Osteocyte (in vitro differentiated cells): ENCODE measurements around the gene PAX7. TPM values are rescaled to one million over a fixed set of nuclear protein-coding genes. Genes with fewer than 3 reads are reported as not detected.

ENCODE experiments used
- DNase-seq: peaks from one replicate; pipeline ENCODE4 v3.0.0; 2021; ENCODE audit warnings: mixed read lengths; ENCODE audit not compliant: unreplicated experiment; ENCODE audit errors: extremely low spot score
- H3K27ac Mint-ChIP-seq: one replicate; pipeline ENCODE4 v1.8.0; 2021; ENCODE audit warnings: mild to moderate bottlenecking, mixed read lengths; ENCODE audit not compliant: unreplicated experiment
- H3K27me3 Mint-ChIP-seq: one replicate; pipeline ENCODE4 v1.8.0; 2021; ENCODE audit warnings: mixed read lengths; ENCODE audit not compliant: unreplicated experiment
- H3K36me3 Mint-ChIP-seq: one replicate; pipeline ENCODE4 v1.8.0; 2021; ENCODE audit warnings: mixed read lengths; ENCODE audit not compliant: unreplicated experiment
- H3K4me1 Mint-ChIP-seq: one replicate; pipeline ENCODE4 v1.8.0; 2021; ENCODE audit warnings: mixed read lengths; ENCODE audit not compliant: unreplicated experiment
- H3K4me3 Mint-ChIP-seq: one replicate; pipeline ENCODE4 v1.8.0; 2021; ENCODE audit warnings: mild to moderate bottlenecking, moderate library complexity, mixed read lengths; ENCODE audit not compliant: unreplicated experiment
- H3K9me3 Mint-ChIP-seq: one replicate; pipeline ENCODE4 v1.8.0; 2021; ENCODE audit warnings: mixed read lengths; ENCODE audit not compliant: unreplicated experiment
- total RNA-seq: library from RNA; stranded (reverse); gene quantifications from 2 replicates; pipeline ENCODE4 v1.2.1, GENCODE V29; 2021
- TF ChIP-seq, protein P1 (sequence below): fragments of 200-600 bp; sonication (generic); IDR thresholded peaks from 2 replicates; pipeline ENCODE4 v1.5.0; 2021; ENCODE audit warnings: antibody characterized with exemption, mild to moderate bottlenecking, moderate library complexity

PAX7 gene
- total RNA-seq, 1 donor from 2014 or later, result not detected

DNA sequence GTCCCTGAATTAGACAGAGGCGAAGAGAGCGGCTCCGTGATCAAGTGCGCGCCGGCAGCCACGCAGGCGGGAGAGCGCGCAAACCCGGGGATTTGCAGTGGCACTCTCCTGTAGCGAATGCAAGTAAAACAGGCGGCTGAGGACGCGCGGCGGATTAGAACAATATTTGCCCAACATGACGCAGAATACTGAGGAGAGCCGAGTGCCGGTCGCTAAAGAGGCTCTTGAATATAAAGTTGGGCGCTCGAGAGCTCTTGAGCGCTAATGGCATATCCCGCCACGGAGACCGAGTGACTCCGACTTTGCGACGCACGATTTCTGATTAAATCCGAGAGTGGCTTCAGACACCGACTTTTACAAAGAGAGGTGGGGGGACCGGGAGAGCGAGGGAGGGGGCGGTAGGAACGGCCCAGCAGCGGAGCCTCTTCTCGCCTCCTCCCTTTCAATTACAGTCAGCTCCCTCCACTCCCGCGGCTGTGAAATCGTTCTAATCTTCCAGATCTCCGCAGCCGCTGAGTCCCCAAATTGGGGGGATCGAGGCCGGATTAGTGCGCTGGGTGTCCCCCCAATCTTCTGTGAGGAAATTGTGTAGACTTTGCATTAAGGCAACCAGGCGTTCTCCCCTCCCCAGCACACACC lies 2.3 kb downstream of the PAX7 start:
- no peak overlapping the region for H3K4me3 Mint-ChIP-seq
- peaks cover 9% of the 10 kb centered on the region for H3K4me1 Mint-ChIP-seq

DNA sequence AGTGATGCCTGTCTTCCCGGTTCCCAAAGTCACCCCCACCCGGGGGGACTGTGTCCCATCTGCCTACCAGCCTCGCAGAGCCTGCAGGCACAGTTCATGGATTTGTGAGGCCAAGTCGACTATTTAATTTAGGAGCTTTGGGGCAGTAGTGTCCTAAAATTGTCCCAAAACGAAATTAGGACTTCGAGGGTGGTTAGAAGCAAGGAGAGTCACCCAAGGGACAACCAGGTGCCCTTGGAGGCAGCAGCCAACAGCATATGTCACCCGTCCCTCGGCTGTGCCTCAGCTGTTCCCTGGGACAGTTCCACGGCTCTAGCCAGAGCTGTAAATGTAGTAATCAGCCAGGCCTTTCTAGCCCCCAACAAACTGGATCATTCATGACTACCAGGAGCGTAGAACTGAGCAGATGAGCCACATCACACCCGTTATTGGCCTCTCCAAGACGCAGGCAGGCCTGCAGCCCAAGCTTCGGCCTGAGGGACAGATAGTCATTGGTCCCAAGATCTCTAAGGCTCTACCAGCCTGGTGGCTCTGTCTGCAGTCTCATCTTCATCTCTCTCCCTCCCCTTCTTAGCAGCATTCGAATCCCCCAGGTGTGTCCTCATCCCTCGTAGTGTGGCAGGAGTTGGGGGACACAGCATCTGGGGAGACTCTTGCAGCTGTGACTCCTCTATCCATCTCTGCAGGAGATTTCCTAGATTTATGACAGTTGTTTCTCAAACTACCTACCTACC lies 2.9 kb downstream of the PAX7 start:
- H3K36me3 Mint-ChIP-seq, result no peaks in the 10 kb centered on the region
- H3K9me3 Mint-ChIP-seq, result no peaks in the 10 kb centered on the region
- no peak overlapping the region for H3K4me3 Mint-ChIP-seq
- peaks cover 9% of the 10 kb centered on the region for H3K4me1 Mint-ChIP-seq
- no peak overlapping the region for H3K27ac Mint-ChIP-seq
- TF ChIP-seq, protein P1, sequence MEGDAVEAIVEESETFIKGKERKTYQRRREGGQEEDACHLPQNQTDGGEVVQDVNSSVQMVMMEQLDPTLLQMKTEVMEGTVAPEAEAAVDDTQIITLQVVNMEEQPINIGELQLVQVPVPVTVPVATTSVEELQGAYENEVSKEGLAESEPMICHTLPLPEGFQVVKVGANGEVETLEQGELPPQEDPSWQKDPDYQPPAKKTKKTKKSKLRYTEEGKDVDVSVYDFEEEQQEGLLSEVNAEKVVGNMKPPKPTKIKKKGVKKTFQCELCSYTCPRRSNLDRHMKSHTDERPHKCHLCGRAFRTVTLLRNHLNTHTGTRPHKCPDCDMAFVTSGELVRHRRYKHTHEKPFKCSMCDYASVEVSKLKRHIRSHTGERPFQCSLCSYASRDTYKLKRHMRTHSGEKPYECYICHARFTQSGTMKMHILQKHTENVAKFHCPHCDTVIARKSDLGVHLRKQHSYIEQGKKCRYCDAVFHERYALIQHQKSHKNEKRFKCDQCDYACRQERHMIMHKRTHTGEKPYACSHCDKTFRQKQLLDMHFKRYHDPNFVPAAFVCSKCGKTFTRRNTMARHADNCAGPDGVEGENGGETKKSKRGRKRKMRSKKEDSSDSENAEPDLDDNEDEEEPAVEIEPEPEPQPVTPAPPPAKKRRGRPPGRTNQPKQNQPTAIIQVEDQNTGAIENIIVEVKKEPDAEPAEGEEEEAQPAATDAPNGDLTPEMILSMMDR, result no peak
- no peak for DNase-seq
- peaks cover 92% of the 10 kb centered on the region for H3K27me3 Mint-ChIP-seq

More for the DNA sequence above, 2.3 kb downstream of the PAX7 start:
- Mint-ChIP-seq H3K36me3 (no peaks in the 10 kb centered on the region), H3K27me3 (peaks cover 92% of the 10 kb centered on the region), H3K9me3 (no peaks in the 10 kb centered on the region), H3K27ac (no peak overlapping the region)
- no peak for DNase-seq
- TF ChIP-seq, protein P1, result no peak

DNA sequence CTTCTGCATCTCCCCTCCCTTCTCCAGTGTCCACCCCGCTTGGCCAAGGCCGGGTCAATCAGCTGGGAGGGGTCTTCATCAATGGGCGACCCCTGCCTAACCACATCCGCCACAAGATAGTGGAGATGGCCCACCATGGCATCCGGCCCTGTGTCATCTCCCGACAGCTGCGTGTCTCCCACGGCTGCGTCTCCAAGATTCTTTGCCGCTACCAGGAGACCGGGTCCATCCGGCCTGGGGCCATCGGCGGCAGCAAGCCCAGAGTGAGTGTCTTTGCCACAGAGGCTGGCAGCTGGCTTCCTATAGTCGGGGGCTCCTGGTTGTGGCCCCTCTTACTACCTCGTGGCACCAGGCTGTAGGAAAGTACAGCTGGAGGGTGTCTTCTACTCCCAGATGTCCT lies 3.6 kb downstream of the PAX7 start:
- TF ChIP-seq, protein P1, result no peak
- Mint-ChIP-seq H3K27me3 (peaks cover 92% of the 10 kb centered on the region), H3K4me3 (no peak overlapping the region), H3K4me1 (peaks cover 9% of the 10 kb centered on the region), H3K27ac (no peak overlapping the region), H3K9me3 (no peaks in the 10 kb centered on the region), H3K36me3 (no peaks in the 10 kb centered on the region)
- no peak for DNase-seq

DNA sequence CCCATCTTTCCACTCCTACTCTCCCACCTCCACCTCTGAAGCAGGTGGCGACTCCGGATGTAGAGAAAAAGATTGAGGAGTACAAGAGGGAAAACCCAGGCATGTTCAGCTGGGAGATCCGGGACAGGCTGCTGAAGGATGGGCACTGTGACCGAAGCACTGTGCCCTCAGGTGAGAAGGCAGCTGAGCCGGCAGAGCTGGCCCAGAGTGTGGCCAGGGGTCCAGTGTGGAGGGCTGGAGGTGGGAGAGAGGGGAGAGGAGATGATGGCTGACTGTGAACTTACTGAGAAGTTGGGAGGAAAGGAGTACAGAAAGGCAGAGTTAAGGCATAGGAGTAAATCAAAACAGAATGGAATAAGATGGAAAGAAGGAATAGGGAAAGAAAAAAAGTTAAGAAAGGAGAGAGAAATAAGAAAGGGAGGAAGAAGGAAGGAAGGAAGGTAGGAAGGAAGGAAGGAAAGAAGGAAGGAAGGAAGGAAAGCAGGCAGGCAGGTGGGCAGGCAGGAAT lies 4.5 kb downstream of the PAX7 start:
- H3K27me3 Mint-ChIP-seq, result peaks cover 92% of the 10 kb centered on the region

More for the DNA sequence above, 4.5 kb downstream of the PAX7 start:
- Mint-ChIP-seq H3K27ac (no peak overlapping the region), H3K9me3 (no peaks in the 10 kb centered on the region), H3K4me3 (no peak overlapping the region), H3K4me1 (peaks cover 9% of the 10 kb centered on the region), H3K36me3 (no peaks in the 10 kb centered on the region)
- no peak for DNase-seq
- TF ChIP-seq, protein P1, result no peak
